Vagina (tissue), 2 donors: ENCODE results near the gene SSTR5.

Experiments used
- POLR2AphosphoS5 ChIP-seq, 2 donors: sonication (generic); formaldehyde crosslinking; IDR thresholded peaks; one replicate each; pipeline ENCODE4 v1.9.0; 2017; ENCODE audit warnings: antibody characterized with exemption in 2 of 2, mild to moderate bottlenecking in 2 of 2, low read depth in 1 of 2; ENCODE audit not compliant: insufficient read depth in 1 of 2
- TF ChIP-seq, protein P1 (sequence below), 3 experiments: fragments of 450-650 bp in 2 of 3; fragments of 200-600 bp in 1 of 3; sonication (generic) in 1 of 3; IDR thresholded peaks; one replicate each; pipeline ENCODE4 v1.5.1; 2017 to 2019; ENCODE audit warnings: antibody characterized with exemption in 3 of 3, mild to moderate bottlenecking in 2 of 3, moderate library complexity in 2 of 3

- no peak for TF ChIP-seq POLR2AphosphoS5 (IDR thresholded peaks at IDR 0.05; ENCODE audit: insufficient read depth in 1 of 2, low read depth in 1 of 2)
- TF ChIP-seq, protein P1, sequence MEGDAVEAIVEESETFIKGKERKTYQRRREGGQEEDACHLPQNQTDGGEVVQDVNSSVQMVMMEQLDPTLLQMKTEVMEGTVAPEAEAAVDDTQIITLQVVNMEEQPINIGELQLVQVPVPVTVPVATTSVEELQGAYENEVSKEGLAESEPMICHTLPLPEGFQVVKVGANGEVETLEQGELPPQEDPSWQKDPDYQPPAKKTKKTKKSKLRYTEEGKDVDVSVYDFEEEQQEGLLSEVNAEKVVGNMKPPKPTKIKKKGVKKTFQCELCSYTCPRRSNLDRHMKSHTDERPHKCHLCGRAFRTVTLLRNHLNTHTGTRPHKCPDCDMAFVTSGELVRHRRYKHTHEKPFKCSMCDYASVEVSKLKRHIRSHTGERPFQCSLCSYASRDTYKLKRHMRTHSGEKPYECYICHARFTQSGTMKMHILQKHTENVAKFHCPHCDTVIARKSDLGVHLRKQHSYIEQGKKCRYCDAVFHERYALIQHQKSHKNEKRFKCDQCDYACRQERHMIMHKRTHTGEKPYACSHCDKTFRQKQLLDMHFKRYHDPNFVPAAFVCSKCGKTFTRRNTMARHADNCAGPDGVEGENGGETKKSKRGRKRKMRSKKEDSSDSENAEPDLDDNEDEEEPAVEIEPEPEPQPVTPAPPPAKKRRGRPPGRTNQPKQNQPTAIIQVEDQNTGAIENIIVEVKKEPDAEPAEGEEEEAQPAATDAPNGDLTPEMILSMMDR (IDR thresholded peaks at IDR 0.05): no peak
Observed at GRCh38 chr16:1124291-1124690, 51.7 kb downstream of the SSTR5 start.
